H1 (cell line): Measurements from ENCODE around the gene STIM1. TPM values are rescaled to one million over a fixed set of nuclear protein-coding genes. Genes with fewer than 3 reads are reported as not detected.

Experiments used
- CTCF ChIA-PET: fragments of 300-600 bp; sonication (Branson Sonifier 250); formaldehyde crosslinking; loops from one replicate; lab custom pipeline; 2021; ENCODE audit not compliant: partially characterized antibody; lab: Charles Lee
- POLR2A ChIA-PET: fragments of 300-600 bp; sonication (Branson Sonifier 250); formaldehyde crosslinking; loops from one replicate; lab custom pipeline; 2021; ENCODE audit warnings: inconsistent platforms; ENCODE audit not compliant: partially characterized antibody; lab: Charles Lee
- DNase-seq, 2 experiments: peaks; one replicate each; pipeline versions ENCODE4 v3.0.0 to v3.0.0-alpha.2; 2010 to 2022; ENCODE audit warnings: low spot score in 2 of 2, low read depth in 1 of 2, mixed read lengths in 1 of 2
- FAIRE-seq: peaks from 2 replicates; lab custom pipeline; 2011; peaks lifted over from hg19 to GRCh38; lab: Jason Lieb, UNC
- H2AFZ ChIP-seq: 2 replicates; pipeline ENCODE4 v1.8.1; 2012; ENCODE audit warnings: low read length, inconsistent platforms
- H2AK5ac ChIP-seq: 2 replicates; pipeline ENCODE4 v1.6.1; 2013; ENCODE audit warnings: low read depth, low read length
- H2BK120ac ChIP-seq: replicated peaks from 2 replicates; pipeline ENCODE3; 2013; ENCODE audit warnings: low read depth, low read length, inconsistent platforms
- H2BK12ac ChIP-seq: 2 replicates; pipeline ENCODE4 v1.6.1; 2013; ENCODE audit warnings: low read depth, low read length
- H2BK15ac ChIP-seq: 2 replicates; pipeline ENCODE4 v1.6.1; 2013; ENCODE audit warnings: low read length
- H2BK20ac ChIP-seq: 2 replicates; pipeline ENCODE4 v1.6.1; 2013; ENCODE audit warnings: low read length
- H2BK5ac ChIP-seq: 2 replicates; pipeline ENCODE4 v1.6.1; 2013; ENCODE audit warnings: low read depth, low read length
- H3K14ac ChIP-seq: 2 replicates; pipeline ENCODE4 v1.6.1; 2013; ENCODE audit warnings: inconsistent platforms; ENCODE audit not compliant: insufficient read length
- H3K18ac ChIP-seq: 2 replicates; pipeline ENCODE4 v1.6.1; 2013; ENCODE audit warnings: low read length; ENCODE audit errors: extremely low read depth
- H3K23ac ChIP-seq: 2 replicates; pipeline ENCODE4 v1.6.1; 2013; ENCODE audit warnings: inconsistent platforms; ENCODE audit not compliant: insufficient read length
- H3K23me2 ChIP-seq: 2 replicates; pipeline ENCODE4 v1.6.1; 2013; ENCODE audit warnings: low read depth, low read length
- H3K27ac ChIP-seq: 2 replicates; pipeline ENCODE4 v1.6.1; 2011; ENCODE audit warnings: low read depth, low read length, inconsistent platforms
- H3K27me3 ChIP-seq, 4 experiments: replicated peaks in 1 of 4; 1 replicate in 1 of 4; 2 replicates in 3 of 4; pipeline versions ENCODE4 v1.6.1 to v1.8.1; 2011 to 2013; ENCODE audit warnings: low read length in 3 of 4, mild to moderate bottlenecking in 3 of 4, inconsistent platforms in 2 of 4, mixed read lengths in 2 of 4, moderate library complexity in 1 of 4; ENCODE audit not compliant: control insufficient read depth in 3 of 4, insufficient read depth in 3 of 4; ENCODE audit errors: extremely low read depth in 1 of 4
- H3K36me3 ChIP-seq, 4 experiments: 2 replicates each; pipeline versions ENCODE4 v1.6.1 to v1.8.1; 2011 to 2013; ENCODE audit warnings: mild to moderate bottlenecking in 4 of 4, low read length in 3 of 4, moderate library complexity in 2 of 4, control low read depth in 1 of 4, inconsistent platforms in 1 of 4; ENCODE audit not compliant: insufficient read depth in 4 of 4, control insufficient read depth in 2 of 4
- H3K4ac ChIP-seq: replicated peaks from 2 replicates; pipeline ENCODE3; 2013; ENCODE audit warnings: low read length, low read depth, mixed read lengths, inconsistent platforms; ENCODE audit not compliant: insufficient read length
- H3K4me1 ChIP-seq, 4 experiments: replicated peaks in 1 of 4; 1 replicate in 1 of 4; 2 replicates in 3 of 4; pipeline versions ENCODE4 v1.6.1 to v1.8.1; 2011 to 2013; ENCODE audit warnings: low read length in 3 of 4, inconsistent platforms in 2 of 4, mixed read lengths in 1 of 4; ENCODE audit not compliant: insufficient read depth in 4 of 4, control insufficient read depth in 3 of 4
- H3K4me2 ChIP-seq, 2 experiments: 2 replicates each; pipeline versions ENCODE4 v1.6.1 to v1.8.1; 2011 to 2013; ENCODE audit warnings: low read depth in 2 of 2, low read length in 2 of 2, control low read depth in 1 of 2, inconsistent platforms in 1 of 2, mild to moderate bottlenecking in 1 of 2; ENCODE audit not compliant: insufficient read depth in 1 of 2
- H3K4me3 ChIP-seq, 4 experiments: fragments of 200-600, 300-600 bp in 1 of 4; sonication (generic), shearing (Covaris generic), sonication (Bioruptor Twin) in 1 of 4; 2 replicates each; pipeline versions ENCODE4 v1.5.1 to v1.8.1; 2011 to 2016; ENCODE audit warnings: low read length in 4 of 4, low read depth in 3 of 4, control low read depth in 2 of 4, inconsistent platforms in 2 of 4, mild to moderate bottlenecking in 2 of 4, mixed read lengths in 1 of 4, moderate library complexity in 1 of 4; ENCODE audit not compliant: insufficient read depth in 2 of 4; ENCODE audit errors: extremely low read depth in 1 of 4
- H3K56ac ChIP-seq: replicated peaks from 2 replicates; pipeline ENCODE3; 2013; ENCODE audit warnings: low read depth, mild to moderate bottlenecking, mixed read lengths, low read length, inconsistent platforms; ENCODE audit not compliant: insufficient read length
- H3K79me1 ChIP-seq: 2 replicates; pipeline ENCODE4 v1.6.1; 2013; ENCODE audit warnings: low read depth, low read length, control low read depth
- H3K79me2 ChIP-seq, 2 experiments: 2 replicates each; pipeline versions ENCODE4 v1.6.1 to v1.8.1; 2012 to 2013; ENCODE audit warnings: low read length in 2 of 2, mild to moderate bottlenecking in 2 of 2, inconsistent platforms in 1 of 2; ENCODE audit not compliant: insufficient read depth in 2 of 2, control insufficient read depth in 1 of 2
- H3K9ac ChIP-seq, 4 experiments: replicated peaks in 1 of 4; 1 replicate in 1 of 4; 2 replicates in 3 of 4; pipeline versions ENCODE4 v1.6.1 to v1.8.1; 2011 to 2013; ENCODE audit warnings: low read depth in 3 of 4, low read length in 3 of 4, control low read depth in 2 of 4, mild to moderate bottlenecking in 2 of 4, moderate library complexity in 2 of 4, inconsistent platforms in 1 of 4; ENCODE audit errors: extremely low read depth in 1 of 4
- H3K9me3 ChIP-seq, 2 experiments: 2 replicates each; pipeline versions ENCODE4 v1.6.1 to v1.8.1; 2012 to 2013; ENCODE audit warnings: mild to moderate bottlenecking in 2 of 2, moderate library complexity in 2 of 2, control low read depth in 1 of 2, inconsistent platforms in 1 of 2, low read depth in 1 of 2, low read length in 1 of 2, mixed read lengths in 1 of 2; ENCODE audit not compliant: insufficient read depth in 2 of 2
- H4K20me1 ChIP-seq, 2 experiments: replicated peaks in 1 of 2; 2 replicates each; pipeline versions ENCODE3 to v1.8.1; 2011 to 2013; ENCODE audit warnings: inconsistent platforms in 2 of 2, low read length in 2 of 2, mild to moderate bottlenecking in 1 of 2; ENCODE audit not compliant: insufficient read depth in 2 of 2, control insufficient read depth in 1 of 2
- H4K5ac ChIP-seq: 2 replicates; pipeline ENCODE4 v1.6.1; 2013; ENCODE audit warnings: low read length, low read depth, mixed read lengths, inconsistent platforms; ENCODE audit not compliant: insufficient read length
- H4K8ac ChIP-seq: 2 replicates; pipeline ENCODE4 v1.8.0; 2013; ENCODE audit warnings: mild to moderate bottlenecking, moderate library complexity, low read length, inconsistent platforms; ENCODE audit not compliant: insufficient read depth; ENCODE audit errors: extremely low read depth
- H4K91ac ChIP-seq: replicated peaks from 2 replicates; pipeline ENCODE3; 2013; ENCODE audit warnings: low read length, mixed read lengths, inconsistent platforms; ENCODE audit not compliant: insufficient read length
- CHD1 ChIP-seq: IDR thresholded peaks from 2 replicates; pipeline ENCODE4 v1.6.1; 2012; ENCODE audit warnings: low read depth, low read length, improper control_type of control experiment
- EZH2 ChIP-seq: fragments of 200-600 bp; sonication (generic); IDR thresholded peaks from 2 replicates; pipeline ENCODE4 v1.7.1; 2012; ENCODE audit warnings: low read depth, mild to moderate bottlenecking, moderate library complexity, low read length, inconsistent platforms; ENCODE audit not compliant: severe bottlenecking
- POLR2A ChIP-seq, 2 experiments: IDR thresholded peaks; 1 replicate in 1 of 2; 2 replicates in 1 of 2; pipeline ENCODE4 v1.6.1; 2011; ENCODE audit warnings: low read depth in 2 of 2, low read length in 2 of 2, mild to moderate bottlenecking in 2 of 2; ENCODE audit errors: control extremely low read depth in 1 of 2
- SRF ChIP-seq: IDR thresholded peaks from 2 replicates; pipeline ENCODE4 v1.6.1; 2011; ENCODE audit warnings: mild to moderate bottlenecking, low read depth, low read length, moderate library complexity
- TBP ChIP-seq: IDR thresholded peaks from 2 replicates; pipeline ENCODE4 v1.6.1; 2011; ENCODE audit warnings: low read depth, low read length, improper control_type of control experiment
- WGBS, 2 experiments: shearing (Covaris generic) in 1 of 2; methylation state at CpG; one replicate each; pipeline versions ENCODE4 v1.1.6 to v1.1.7; 2013 to 2015; ENCODE audit warnings: low lambda C conversion rate in 2 of 2, mixed read lengths in 2 of 2, inconsistent platforms in 1 of 2, low coverage in 1 of 2, missing lambda C conversion rate in 1 of 2; ENCODE audit not compliant: insufficient replicate concordance in 2 of 2, insufficient coverage in 1 of 2, insufficient read length in 1 of 2; ENCODE audit errors: extremely low coverage in 1 of 2, missing lambda C conversion rate in 1 of 2; 5-methylcytosine and 5-hydroxymethylcytosine counted together
- polyA plus RNA-seq, 7 experiments: library from polyadenylated mRNA; depleted of rRNA in 3 of 7; stranded (reverse) in 5 of 7; unstranded in 2 of 7; fragments of >200 nt in 5 of 7; fragments of 200-250 nt in 2 of 7; gene quantifications; 1 replicate in 5 of 7; 2 replicates in 1 of 7; 4 replicates in 1 of 7; pipeline versions ENCODE4 v1.2.1 to v1.2.3, GENCODE V29; 2011 to 2013; ENCODE audit warnings: missing spikeins in 2 of 7, mixed read lengths in 2 of 7
- total RNA-seq: library from RNA; stranded (reverse); fragmentation: NEBNext Ultra II Directional; extraction: Animal tissue kit (Norgen Biotek cat#: 25700); gene quantifications from 2 replicates; pipeline ENCODE4 v1.2.1, GENCODE V29; 2021
- TF ChIP-seq, protein P1 (sequence below): IDR thresholded peaks from 2 replicates; pipeline ENCODE4 v1.6.1; 2012; ENCODE audit warnings: inconsistent platforms
- TF ChIP-seq, protein P2 (sequence below): IDR thresholded peaks from 2 replicates; pipeline ENCODE4 v1.6.1; 2012; ENCODE audit warnings: inconsistent platforms

STIM1 gene
- total and polyA plus RNA-seq, 2 of the 8 experiments (the other 6 are each of a cell fraction or from before 2014, with no cell fraction given) = 11.1 to 12.2 TPM

- TF ChIP-seq CHD1 (no peak), SRF (no peak), TBP (no peak), POLR2A (IDR thresholded peaks at IDR 0.05; ENCODE audit: control extremely low read depth in 1 of 2, low read depth in 2 of 2, low read length in 2 of 2) (no peak), EZH2 (no peak)
- TF ChIP-seq, protein P1, sequence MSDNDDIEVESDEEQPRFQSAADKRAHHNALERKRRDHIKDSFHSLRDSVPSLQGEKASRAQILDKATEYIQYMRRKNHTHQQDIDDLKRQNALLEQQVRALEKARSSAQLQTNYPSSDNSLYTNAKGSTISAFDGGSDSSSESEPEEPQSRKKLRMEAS = no peak
- TF ChIP-seq, protein P2, sequence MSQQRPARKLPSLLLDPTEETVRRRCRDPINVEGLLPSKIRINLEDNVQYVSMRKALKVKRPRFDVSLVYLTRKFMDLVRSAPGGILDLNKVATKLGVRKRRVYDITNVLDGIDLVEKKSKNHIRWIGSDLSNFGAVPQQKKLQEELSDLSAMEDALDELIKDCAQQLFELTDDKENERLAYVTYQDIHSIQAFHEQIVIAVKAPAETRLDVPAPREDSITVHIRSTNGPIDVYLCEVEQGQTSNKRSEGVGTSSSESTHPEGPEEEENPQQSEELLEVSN = no peak
- H2AK5ac ChIP-seq = no peak overlapping the region
- WGBS, 2 experiments = 100% methylated on average over 1 of the region's 1 CpG; no CpG with 5 or more reads in 1 of the 2 experiments
- no peaks in the 10 kb centered on the region for H3K27me3 ChIP-seq
- H3K14ac ChIP-seq = no peak overlapping the region
- FAIRE-seq (no peak), DNase-seq (no peak)
- H2AFZ ChIP-seq = no peak overlapping the region
- POLR2A ChIA-PET = no interaction called here
- no peak overlapping the region for H4K5ac ChIP-seq
- no peaks in the 10 kb centered on the region for H3K79me1 ChIP-seq
- no peak overlapping the region for H3K4me3 ChIP-seq
- H4K20me1 ChIP-seq = no peaks in the 10 kb centered on the region
- H2BK120ac ChIP-seq = no peak overlapping the region
- H3K4me2 ChIP-seq = no peak overlapping the region
- H3K36me3 ChIP-seq = peaks cover 2 to 52% (median 27%) of the 10 kb centered on the region in 4 experiments; a peak in 7 of 8 replicates
- CTCF ChIA-PET = no interaction called here
- H3K4ac ChIP-seq = no peak overlapping the region
- H3K9me3 ChIP-seq = peaks cover 5% of the 10 kb centered on the region in 2 experiments; a peak in 1 of 4 replicates
- no peaks in the 10 kb centered on the region for H3K4me1 ChIP-seq
- H4K8ac ChIP-seq = no peak overlapping the region
- no peak overlapping the region for H3K27ac ChIP-seq
- H3K9ac ChIP-seq = no peak overlapping the region
- no peak overlapping the region for H2BK5ac ChIP-seq
- H3K23me2 ChIP-seq = no peaks in the 10 kb centered on the region
- no peak overlapping the region for H2BK15ac ChIP-seq
- H3K56ac ChIP-seq = no peak overlapping the region
- no peaks in the 10 kb centered on the region for H3K79me2 ChIP-seq
- no peak overlapping the region for H2BK12ac ChIP-seq
- H3K23ac ChIP-seq = no peak overlapping the region
- H2BK20ac ChIP-seq = no peak overlapping the region
- H4K91ac ChIP-seq = no peak overlapping the region
- no peak overlapping the region for H3K18ac ChIP-seq
Observed at GRCh38 chr11:4138497-4138896, 283.0 kb downstream of the STIM1 start.
